Measurements from ENCODE around the gene KIAA1586.
"Not testable (repeated sequence)": the region's sequence is repeated elsewhere in the genome, so short reads cannot be mapped to it uniquely, and the experiment has no call there.

KIAA1586 gene, protein sequence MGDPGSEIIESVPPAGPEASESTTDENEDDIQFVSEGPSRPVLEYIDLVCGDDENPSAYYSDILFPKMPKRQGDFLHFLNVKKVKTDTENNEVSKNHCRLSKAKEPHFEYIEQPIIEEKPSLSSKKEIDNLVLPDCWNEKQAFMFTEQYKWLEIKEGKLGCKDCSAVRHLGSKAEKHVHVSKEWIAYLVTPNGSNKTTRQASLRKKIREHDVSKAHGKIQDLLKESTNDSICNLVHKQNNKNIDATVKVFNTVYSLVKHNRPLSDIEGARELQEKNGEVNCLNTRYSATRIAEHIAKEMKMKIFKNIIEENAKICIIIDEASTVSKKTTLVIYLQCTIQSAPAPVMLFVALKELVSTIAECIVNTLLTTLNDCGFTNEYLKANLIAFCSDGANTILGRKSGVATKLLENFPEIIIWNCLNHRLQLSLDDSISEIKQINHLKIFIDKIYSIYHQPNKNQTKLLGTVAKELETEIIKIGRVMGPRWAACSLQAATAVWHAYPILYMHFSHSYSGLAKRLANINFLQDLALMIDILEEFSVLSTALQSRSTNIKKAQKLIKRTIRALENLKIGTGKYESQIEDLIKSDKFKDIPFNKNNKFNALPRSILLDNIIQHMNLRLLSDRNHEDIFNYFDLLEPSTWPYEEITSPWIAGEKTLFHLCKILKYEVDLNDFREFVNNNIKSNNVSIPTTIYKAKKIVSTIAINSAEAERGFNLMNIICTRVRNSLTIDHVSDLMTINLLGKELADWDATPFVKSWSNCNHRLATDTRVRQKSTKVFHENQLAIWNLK

GRCh38 chr6:57046332-57047256 is at the start of gene KIAA1586:
Gene KIAA1586, plus strand, starts transcription at chr6:57046693. Its CDS starts 63 bp downstream, at chr6:57046756.
- peak; percentile 55 for DNase-seq (ENCODE audit: low read depth, low spot score)

DNA sequence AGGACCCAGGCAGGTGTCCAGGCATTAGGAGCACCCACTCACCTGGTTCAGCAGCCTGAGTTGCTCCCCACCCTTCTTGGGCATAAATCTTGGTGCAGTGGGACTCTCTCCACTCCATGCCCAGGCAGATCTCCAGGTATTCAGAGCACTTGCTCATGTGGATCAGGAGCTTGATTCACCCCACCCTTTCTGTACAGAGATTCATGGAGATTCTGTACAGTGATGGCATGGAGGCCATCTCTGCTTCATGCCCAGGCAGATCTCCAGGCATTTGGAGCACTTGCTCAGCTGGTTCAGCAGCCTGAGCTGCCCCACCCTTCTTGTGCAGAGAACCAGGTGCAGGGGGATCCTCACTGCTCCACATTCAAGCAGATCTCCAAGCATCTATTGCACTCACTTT is 47.4 kb upstream of the KIAA1586 start:
- no peak for DNase-seq (ENCODE audit: low read depth, low spot score)

- DNase-seq (ENCODE audit: low read depth, low spot score) = not testable (repeated sequence)
Measured at GRCh38 chr6:56999748-57000147, 46.7 kb upstream of the KIAA1586 start.

GRCh38 chr6:57002197-57002596 is 44.3 kb upstream of the KIAA1586 start:
- DNase-seq (ENCODE audit: low read depth, low spot score) = no peak

- no peak for DNase-seq (ENCODE audit: low read depth, low spot score)
Measured at GRCh38 chr6:57004292-57004691, 42.2 kb upstream of the KIAA1586 start.

DNA sequence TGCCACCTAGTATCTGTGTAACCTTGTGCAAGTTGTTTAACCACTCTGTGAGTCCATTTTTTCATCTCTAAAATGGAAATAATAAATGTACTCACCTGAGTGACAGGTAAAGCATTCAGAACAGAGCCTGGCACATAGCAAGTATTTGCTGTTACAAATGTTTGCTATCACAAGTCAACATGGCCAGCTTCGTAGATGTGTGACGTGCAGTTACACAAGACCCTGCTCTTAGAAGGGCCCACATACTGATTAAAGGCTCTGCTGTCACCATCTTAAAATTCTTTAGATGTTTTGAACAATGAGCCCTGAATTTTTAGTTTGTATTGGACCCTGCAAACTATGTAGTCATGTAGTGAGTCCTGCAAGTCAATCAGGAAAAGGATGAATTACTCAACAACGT is 40.4 kb upstream of the KIAA1586 start:
- DNase-seq (ENCODE audit: low read depth, low spot score) = no peak

DNA sequence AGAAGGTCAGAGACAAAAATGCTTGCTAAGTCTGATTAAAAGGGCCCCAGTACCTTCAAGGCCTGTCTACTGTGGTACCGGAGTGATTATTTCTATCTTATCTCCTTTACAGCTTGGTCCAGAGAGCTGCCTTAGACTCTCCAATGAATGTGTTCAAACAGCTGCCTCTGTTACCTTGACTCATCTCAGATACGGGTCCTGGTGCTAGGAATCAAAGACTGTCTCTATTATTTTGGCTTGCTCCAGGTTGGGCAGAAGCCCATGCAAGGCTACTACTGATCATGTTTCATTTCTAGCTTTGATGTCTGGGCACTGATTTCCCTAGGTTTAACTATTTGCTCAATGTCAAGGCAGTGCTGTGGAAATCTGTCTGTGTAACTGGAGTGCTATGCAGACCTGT is 38.4 kb upstream of the KIAA1586 start:
- not testable (repeated sequence) for DNase-seq (ENCODE audit: low read depth, low spot score)

DNA sequence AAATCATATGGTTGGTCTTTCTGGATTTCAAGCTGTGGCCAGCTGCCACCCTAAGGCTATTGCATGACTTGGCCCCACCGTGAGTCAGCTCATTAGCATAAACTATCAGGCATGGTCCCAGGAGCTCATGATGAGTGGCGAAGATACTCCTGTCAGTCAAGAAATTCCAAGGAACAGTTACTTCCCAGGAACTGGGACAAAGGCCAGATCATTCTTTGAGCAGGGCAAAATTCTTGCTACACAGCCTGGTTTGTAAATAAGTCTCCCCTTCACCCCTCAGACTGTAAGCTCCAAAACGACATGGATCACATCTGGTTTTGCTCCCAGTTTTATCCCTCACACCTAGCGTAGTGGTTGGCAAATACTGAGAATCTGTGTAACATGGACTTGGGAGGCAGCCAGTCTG is 33.0 kb upstream of the KIAA1586 start:
- no peak for DNase-seq (ENCODE audit: low read depth, low spot score)

DNA sequence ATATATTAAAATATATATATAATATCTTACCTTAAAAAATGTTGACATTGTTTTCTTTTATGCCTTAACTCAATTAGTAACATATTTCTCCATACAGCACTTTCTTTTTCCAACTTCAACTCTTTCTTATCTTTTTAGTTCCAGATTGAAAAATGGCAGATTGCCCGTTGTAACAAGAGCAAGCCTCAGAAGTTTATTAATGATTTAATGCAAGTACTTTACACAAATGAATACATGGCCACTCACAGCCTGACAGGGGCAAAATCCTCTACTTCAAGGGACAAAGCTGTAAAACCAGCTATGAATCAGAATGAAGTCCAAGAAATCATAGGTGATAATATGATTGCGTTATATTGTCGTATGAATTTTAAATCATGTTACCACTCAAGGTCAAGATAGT is 29.4 kb upstream of the KIAA1586 start:
- no peak for DNase-seq (ENCODE audit: low read depth, low spot score)

DNA sequence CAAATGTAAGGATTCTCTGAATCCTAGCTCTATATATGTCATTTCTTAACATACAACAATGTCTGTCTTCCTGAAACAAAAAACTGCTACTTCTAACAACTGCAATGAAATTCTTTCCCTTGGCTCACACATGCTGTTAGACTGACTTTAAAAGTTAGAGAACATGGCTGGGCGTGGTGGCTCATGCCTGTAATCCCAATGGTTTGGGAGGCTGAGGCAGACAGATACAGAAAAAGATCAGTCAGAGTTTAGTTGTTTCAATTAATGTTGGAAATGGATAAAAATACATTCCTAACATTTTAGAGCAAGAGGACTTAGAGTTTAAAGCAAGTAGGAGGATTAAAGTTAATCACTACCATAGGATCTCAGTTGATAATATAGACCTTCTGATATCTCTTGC is 28.7 kb upstream of the KIAA1586 start:
- no peak for DNase-seq (ENCODE audit: low read depth, low spot score)

DNA sequence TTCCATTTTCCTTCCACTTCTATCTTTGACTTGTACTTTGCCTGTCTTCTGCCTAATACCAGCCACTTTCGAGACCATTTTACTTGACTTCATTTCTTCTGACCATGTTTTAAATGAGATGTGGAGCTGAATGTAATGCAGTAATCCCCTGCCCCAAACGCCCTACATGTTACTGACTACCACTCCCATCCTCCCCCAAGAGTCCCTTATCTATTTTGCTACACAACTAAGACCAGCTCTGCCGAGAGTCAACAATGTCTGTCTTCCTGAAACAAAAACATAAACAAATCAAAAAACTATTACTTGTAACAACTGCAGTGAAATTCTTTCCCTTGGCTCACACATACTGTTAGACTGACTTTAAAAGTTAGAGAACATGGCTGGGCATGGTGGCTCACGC is 27.1 kb upstream of the KIAA1586 start:
- DNase-seq (ENCODE audit: low read depth, low spot score) = no peak

DNA sequence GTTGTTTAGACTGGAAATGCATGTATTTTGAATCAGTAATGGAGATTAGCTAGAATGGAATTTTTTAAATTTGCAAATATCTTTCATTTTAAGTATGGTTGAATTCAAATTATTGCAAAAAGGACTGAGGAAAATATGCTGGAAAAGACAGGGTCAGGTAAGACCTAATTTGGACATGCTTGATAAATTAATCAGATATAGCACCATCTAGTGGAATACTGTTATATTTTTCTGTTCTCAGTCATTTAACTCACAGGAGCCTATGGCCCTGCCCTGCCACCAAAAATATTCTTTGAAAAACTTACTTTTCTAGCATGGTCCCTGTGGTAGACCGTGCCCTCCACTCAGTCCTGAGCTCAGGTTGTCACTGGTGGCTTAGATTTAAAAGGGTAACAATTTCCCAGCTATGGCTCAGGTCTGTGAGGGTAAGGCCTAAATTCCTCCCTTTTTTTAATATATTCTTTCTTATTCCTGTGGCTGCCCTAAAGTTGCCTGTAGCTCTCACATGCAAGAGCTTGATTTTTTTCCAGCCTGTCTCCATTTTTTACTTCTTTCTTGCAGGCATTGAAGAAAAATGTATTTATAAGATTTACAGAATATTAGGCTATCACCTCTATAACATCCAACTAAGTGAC is 25.3 kb upstream of the KIAA1586 start:
- DNase-seq (ENCODE audit: low read depth, low spot score) = peak; percentile 21

DNA sequence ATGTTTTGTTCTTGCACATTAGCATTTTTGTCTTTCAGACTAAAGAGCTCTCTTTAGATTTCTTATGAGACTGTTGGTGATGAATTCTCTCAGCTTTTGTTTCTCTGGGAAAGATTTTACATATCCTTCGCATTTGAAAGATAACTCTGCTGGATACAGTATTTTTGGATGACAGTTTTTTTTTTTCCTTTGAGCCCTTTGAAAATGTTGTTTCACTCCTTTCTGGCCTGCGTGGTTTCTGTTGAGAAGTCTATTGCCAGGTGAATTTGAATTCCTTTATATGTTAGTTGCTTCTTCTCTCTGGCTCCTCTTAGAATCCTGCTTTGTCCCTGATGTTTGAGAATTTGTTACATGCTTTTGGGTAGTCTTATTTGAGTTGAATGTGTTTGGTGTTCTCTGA is 22.2 kb upstream of the KIAA1586 start:
- no peak for DNase-seq (ENCODE audit: low read depth, low spot score)

GRCh38 chr6:57024775-57025174 is 21.7 kb upstream of the KIAA1586 start:
- no peak for DNase-seq (ENCODE audit: low read depth, low spot score)

- DNase-seq (ENCODE audit: low read depth, low spot score) = no peak
Measured at GRCh38 chr6:57026001-57026400, 20.5 kb upstream of the KIAA1586 start.

DNA sequence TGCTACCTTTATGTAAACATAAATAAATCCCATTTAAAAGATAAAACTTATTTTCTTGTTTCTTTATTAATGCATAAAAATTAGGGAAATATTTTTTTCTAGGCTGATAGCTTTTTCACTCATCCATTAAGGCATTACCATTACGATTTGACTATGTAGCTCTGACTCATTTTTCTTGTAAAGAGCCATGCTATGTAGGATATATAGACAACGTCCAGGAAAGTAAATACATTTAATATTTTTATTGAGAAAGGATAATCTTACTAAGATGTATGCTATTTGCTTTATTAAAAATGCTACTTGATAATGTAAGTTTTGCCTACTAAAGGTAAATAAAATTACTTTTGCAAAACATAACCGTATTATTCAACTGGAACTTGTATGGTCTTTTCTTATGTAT is 19.2 kb upstream of the KIAA1586 start:
- DNase-seq (ENCODE audit: low read depth, low spot score) = no peak

GRCh38 chr6:57029213-57029612 is 17.3 kb upstream of the KIAA1586 start:
- DNase-seq (ENCODE audit: low read depth, low spot score) = no peak

- DNase-seq (ENCODE audit: low read depth, low spot score) = no peak
Measured at GRCh38 chr6:57033228-57033627, 13.3 kb upstream of the KIAA1586 start.

GRCh38 chr6:57035549-57035948 is 10.9 kb upstream of the KIAA1586 start:
- DNase-seq (ENCODE audit: low read depth, low spot score) = no peak

DNA sequence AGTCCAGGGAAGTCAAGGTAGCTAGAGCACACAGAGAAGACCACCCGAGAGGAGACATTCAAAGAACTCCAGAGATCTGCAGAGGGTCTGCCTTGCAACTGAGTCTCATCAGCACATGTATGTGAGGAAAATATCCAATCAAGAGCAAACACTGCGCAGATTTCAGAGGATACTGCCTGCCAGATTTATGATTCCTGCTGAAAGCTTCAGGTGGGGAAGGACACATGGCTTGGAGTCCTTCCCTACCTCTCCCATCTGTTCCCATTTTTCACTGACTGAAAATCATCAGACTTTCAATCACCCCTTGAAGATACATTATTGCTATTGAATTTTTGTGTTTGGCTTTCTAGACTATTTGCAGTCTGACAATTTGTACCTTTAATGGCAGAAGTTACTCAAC is 7.6 kb upstream of the KIAA1586 start:
- no peak for DNase-seq (ENCODE audit: low read depth, low spot score)

DNA sequence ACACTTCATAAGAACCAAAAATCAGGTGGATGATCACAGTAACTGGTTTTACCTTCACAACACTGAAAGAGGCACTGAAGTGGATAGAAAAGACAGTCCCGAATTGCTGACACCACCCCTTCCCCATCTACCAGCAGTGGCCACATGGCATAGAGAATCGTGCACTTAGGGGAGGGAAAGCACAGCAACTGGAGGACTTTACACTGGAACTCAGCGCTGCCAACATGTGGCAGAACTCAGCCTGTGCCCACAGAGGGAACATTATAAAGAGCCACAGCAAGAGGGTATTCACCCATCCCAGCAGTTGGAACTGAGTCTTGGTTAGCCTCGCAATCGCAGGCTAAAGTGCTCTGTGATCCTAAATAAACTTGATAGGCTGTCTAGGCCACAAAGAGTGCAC is 6.5 kb upstream of the KIAA1586 start:
- no peak for DNase-seq (ENCODE audit: low read depth, low spot score)

Data from smooth muscle cell of the brain vasculature (primary cell).